ENCODE measurements around the gene SPDYE4.
A peak's percentile ranks its signal among the peaks of the same experiment; 100 is the strongest.
"Not testable (repeated sequence)": the region's sequence is repeated elsewhere in the genome, so short reads cannot be mapped to it uniquely, and the experiment has no call there.

SPDYE4 gene, protein sequence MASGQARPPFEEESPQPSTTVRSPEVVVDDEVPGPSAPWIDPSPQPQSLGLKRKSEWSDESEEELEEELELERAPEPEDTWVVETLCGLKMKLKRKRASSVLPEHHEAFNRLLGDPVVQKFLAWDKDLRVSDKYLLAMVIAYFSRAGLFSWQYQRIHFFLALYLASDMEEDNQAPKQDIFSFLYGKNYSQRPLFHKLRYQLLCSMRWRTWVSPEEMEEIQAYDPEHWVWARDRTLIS

DNA sequence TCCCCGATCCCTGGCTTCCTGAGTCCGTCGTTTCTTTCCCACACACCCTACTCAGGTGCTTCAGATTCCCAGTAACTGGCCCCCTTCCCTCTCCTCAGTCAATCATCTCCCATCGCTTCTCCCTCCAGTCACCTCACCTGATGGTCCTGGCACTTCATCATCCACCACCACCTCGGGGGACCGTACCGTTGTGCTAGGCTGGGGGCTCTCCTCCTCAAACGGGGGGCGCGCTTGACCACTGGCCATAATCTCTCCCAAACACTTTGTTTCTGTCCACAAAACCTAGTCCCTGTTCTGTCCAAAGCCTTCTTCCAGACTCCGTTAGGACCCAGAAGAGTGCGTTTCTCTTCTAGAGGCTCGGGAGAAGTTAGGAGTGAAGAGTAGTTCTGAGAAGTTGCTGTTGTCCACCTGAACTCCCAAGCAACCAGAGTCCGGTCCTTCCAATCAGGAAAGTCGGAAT, at the start of gene SPDYE4:
Gene SPDYE4, minus strand, starts transcription at position 410 of the 460 bp plus-strand sequence. Its CDS starts 164 bp downstream, at position 246.
- no peak for DNase-seq

DNA sequence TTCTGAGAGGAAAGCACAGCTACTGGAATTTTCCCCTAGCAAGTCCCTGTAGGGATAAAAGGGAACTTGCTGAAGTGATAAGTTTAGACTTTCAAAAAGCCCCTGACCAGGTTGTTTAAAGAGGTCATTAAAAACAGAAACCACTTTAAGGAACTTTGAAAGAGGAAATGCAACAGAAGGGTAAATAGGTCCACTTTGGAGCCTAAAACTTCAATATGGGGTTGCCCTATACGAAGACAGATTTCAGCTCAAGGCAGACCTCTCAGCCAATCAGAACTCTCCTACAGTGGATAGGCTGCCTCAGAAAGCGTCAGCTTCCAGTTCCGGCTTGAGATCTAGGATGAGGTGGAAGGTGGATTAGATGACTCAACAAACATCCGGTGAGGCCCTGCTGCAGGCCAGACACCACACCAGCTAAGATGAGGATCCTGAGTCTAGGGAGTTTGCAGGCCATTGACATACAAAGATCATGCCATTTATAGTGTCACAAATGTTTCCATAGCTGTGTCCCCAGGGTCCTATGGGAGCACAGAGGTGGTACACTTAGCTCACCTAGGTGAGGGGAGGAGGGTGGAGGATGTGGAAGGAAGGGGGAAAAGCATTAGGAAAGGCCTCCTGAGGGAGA, 48.7 kb upstream of the SPDYE4 start:
- no peak for DNase-seq

DNA sequence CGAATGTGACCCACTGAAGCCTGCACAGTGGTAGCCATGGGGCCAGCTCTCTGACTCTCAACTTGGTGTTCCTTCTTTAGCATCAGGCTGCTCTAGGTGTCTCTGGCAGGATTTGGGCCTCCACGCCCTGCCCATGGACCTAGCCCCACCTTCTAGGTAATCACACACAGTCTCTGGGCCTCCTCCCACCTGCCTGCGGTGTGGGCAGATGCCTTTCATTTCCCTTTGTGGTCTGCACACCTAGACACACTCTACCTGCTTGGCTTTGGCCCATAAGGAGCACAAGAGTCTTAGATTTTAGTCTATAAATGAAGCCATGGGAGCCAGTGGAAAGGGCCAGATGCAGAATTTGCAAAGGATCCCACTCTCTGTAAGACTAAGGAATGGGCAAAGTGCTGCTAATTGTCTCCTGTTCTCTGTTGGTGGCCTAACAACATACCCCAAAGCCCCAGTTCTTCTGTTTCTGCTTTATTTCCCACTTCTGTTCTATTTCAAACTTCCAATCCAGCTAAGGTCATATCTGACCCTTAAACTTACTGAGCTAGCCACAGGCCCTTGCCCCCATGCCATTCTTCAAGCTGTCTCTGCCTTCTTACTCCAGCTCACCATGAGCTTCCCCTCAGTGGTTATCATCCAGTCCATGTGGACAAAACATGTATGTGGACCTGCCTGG, 48.0 kb upstream of the SPDYE4 start:
- DNase-seq = no peak

DNA sequence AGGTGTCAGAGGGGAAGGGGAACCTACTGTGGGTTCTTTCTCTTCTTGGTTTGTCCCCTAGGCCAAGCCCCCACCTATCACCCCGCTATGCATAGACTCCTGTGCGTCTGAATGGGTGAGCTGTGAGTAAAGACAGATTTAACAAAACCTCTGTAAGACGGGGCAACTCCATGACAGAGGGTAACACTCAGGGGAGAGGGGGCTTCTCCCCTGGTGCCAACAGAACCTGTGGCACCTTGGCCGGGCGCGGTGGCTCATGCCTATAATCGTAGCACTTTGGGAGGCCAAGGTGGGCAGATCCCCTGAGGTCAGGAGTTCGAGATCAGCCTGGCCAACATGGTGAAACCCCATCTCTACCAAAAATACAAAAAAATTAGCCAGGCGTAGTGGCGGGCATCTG, 47.0 kb upstream of the SPDYE4 start:
- DNase-seq = not testable (repeated sequence)

DNA sequence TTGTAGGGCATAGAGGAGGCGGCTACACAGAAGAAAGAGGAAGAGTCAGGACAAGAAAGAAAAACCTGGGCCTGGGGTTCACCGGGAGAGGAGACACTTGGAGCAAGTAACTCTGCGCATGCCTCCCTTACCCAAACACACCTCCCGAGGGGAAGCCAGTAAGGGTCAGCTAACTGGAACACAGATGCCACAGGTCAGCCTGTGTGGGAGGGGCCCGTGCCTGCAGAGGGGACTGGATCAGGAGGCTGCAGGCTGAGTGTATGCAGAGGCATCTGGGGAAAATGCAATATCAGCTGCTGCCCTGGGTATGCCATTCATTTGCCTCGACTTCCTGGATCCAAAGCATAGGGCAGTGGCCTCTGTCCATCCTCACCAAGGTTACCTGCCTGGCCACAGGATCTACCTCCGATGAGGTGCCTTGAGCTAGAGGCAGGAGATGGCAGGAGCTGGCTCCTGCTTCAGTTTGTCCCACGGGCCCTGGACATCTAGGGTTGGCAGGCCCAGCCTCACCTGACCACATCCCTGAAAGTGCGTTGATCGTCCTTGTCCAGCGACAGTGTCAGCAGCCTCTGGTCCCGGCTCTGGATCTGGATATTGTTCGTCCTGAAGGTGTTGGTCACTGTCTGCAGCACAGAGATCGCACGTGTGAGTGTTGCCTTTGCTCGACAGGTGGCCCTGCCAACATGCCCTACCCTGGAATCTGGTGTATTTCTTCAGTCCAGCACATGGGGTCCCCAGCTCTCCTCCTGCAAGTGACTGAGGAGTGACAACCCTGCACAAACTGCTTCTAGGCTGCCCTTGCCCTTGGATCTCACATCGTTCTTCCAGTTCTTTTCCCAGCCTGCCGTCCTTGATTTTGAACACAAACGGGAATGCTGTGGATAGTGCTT, 45.4 kb upstream of the SPDYE4 start:
- DNase-seq = no peak

DNA sequence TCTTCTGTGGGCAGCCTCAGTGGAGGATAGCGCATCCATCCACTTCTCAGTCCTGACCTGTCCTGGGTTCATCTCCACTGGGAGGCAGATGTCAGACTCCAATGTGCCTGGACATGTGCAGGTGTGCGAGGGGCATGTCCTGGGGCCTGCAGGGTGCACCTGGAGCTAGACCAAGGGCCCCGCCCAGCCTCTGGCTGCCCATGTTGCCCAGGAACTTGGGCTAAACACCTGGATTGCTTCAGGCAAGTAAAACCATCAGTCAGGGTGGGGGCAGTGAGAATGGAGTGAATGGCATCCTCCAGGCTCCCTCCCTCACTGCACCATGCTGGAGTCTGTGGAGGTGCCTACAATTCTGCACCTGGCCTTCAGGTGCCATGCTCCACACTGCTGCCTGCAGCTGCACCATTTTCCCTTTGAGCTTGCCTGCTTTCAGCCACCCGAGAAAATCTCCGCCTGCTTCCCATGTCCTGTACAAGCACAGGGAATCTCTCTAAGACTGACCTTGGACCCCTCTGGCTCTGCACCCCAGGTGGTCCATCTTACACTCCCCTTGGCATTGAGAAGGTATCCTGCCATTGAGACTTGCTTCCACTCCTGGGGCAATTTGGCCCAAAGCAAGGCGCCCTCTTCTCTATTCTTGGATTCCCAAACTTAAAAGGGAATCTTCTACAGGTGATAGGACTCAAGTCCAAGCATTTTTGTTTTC, 42.9 kb upstream of the SPDYE4 start:
- DNase-seq = no peak

DNA sequence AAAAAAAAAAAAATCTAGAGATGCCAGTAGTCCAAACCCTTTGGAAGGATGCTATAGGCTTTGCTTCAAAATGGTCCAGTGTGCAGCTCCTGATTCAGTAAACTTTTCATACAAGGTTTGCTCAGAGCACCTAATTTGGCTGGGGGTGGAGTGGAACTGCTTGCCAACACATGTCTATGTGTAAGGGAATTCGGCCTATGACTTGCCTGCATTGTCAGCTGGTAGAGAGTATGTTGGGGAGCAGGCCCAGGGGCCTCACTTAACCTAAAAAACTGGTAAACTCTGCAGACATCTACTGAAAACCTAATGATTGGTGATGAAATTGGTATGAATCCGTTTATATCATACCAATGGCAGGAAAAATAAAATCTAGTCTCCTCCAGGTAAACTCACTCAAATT, 42.3 kb upstream of the SPDYE4 start:
- DNase-seq = no peak

DNA sequence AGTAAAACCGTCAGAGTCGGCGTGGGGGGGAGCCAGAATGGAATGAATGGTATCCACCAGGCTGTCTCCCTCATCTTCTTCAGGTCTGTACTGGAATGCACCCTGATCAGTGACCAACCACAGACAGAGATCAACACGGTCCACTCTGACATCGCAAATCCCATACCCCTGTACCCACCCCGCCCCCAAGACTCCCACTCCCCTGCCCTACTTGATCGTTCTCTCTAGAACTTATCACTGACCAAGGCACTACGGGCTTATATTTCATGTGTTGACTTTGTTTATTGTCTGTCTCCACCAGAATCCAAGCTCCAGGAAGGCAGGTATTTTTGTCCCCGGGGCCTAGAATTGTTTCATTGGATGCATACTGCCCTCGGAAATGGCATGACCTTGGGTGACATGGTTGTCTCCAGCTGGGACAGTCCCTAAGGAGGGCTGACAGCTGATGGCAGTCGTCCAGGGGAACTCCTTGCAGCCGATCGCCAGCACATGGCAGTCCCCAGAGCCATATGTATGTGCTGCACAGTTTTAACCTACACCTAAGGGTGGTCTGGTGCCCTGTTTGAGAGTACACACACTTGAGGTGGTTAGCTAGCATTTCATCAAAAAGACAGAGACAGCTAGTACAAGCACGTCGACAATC, 41.3 kb upstream of the SPDYE4 start:
- no peak for DNase-seq

DNA sequence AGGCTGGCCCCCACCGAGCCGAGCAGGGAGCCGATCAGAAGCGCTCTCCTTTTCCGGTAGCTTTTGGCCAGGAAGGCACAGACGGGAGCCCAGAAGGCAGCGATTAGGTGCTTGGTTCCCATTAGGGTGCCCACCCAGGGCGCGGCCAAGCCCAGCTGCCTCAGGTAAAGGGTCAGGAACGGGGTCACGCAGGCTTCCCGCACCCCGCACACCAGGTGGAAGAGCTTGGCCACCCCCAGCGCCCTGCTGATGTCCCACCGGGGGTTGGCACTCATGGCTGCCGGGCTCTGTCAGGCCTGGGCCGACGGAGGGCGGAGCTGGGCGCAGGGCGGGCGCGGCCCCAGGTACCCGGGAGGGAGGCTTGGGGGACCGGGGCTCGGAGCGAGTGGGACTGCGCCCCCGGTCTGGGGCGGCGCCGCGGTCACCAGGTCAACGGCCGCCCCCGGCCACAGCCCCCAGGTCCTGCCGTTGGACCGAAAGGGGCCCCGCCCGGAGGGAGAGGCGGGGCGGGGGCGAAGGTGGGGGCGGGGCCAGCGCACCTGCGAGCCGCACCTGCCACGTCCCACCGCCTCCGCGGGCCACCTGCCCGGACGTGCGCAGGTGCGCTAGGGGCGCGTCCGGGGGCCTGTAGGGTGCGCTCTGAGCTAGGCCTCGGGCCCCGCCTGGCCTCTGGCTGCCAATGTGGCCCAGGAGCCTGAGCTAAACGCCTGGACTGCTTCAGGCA, 40.7 kb upstream of the SPDYE4 start, which contains the start of gene MFSD6L:
Gene MFSD6L, minus strand, starts transcription at position 520 of the 724 bp plus-strand sequence. Its CDS starts 245 bp downstream, at position 275.
- no peak for DNase-seq

DNA sequence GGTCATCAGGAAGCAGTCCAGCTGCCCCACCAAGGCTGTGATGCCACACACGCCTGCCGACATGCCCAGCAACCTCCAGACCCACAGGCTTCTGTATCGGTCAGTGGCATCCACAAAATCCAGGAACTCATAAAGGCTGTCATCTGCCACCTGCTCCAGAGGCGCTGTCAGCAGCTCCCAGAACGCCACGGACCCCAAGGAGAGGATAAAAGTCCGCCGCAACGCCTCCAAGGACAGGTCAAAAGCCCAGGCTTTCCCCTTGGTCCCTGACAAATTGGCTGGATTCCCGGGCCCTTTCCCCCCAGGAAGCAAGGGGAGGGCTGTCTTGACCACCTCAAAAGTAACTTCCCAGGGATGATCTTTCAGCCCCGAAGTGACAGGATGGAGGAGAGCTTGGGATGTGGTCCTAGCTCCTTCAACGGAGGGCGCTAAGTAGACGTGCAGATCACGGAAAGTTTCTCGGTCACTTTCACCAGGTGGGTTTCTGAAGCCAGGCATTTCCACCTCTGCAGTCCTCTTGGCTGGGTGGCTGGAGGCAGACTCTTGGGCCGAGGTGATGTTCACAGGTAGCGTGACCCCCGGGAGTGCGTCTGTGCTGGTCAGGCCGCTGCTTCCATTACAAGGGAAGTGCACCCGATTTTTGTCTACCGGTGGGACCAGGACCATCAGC, 40.0 kb upstream of the SPDYE4 start:
- no peak for DNase-seq

DNA sequence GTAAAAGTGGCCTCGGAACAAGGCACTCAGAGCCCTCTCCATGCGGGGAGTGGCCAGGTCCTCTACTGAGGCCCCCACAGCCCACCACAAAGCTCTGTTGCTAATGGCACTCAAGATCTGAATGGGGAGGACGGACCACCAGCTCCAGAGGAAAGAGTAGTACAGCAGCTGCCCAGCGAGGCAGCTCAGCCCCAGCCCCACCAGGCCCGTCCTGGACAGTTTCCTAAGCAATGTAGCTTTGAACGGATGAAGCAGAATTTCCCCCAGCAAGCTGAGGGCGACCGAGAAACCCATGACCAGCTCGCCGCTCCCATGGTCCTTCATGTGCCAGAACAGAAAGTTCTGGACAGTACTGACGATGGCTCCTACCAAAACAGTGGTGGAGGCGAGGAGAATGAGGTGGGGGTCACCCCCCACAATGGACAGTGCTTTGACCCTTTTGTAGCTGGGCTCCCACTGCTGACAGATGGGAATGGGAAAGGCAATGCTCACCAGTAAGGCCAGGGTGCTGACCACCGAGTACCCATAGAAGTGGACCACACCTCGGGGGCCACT, 39.4 kb upstream of the SPDYE4 start:
- no peak for DNase-seq

DNA sequence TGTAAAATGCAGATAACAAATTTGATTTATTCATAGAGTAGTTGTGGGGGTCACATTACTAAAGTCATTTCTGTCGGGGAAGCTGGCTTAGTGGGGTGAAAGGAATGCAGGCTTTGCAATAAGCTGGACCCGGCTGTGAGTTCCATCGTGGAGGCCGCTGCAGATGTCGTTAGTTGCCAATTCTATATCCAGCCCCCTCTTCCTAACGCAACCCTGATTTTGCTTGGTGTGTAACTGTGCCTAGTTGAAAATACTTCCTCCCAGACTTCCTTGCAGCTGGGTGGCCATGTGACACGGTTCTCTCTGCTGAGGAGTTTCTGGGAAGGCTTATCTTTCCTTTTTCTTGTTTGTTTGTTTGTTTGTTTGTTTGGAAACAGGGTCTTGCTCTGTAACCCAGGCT, 36.3 kb upstream of the SPDYE4 start:
- DNase-seq = no peak

DNA sequence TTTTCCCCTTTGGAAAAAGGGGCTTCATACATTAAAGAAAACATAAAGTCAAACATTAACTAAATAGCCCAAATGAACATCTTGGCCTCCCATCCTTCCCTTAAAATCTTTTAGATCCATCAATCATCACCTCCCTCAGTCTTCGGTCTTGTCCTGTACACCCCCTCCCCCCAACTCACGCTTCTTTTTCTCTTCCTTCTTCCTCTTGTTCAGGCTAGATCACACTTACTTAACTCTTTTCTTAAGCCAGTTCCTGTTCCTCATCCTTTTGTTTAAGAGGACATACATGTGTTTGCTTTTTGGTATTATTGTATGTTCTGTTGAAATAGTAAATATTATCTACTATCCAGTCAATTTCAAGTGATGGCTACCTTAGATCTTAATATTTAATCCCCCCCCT, 35.3 kb upstream of the SPDYE4 start:
- DNase-seq = no peak

DNA sequence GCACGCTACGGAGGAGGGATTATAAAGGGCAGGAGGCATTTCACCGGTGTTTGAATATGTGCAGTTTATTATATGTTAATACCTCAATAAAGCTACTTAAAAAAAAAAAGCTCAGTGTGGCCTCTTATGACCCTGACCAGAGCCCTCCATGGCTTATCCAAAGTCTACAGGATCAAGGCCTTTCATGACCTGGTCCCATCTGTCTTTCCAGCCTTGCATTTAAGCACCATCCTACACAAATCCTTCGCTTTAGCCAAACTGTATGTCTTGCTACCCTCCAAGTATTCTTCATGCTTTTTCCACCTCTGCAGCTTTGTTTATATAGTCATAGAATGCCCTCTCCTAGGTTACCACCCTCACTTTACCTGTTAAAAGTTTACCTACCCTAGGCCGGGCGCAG, 34.3 kb upstream of the SPDYE4 start:
- no peak for DNase-seq

DNA sequence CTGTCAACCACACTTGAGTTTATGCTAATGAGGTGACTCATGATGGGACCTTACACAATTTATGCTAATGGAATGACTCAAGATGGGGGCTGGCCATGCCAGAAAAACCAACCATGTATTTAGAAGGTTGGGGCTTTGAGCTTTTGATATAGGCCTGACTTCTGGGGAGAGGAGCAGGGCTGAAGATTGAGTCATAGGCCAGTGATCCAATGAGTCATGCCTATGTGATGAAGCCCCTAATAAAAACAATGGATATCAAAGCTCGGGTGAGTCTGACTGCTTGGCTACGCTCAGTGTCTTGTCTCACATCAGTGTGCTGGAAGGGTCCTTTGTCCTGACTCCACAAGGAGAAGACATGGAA, 33.5 kb upstream of the SPDYE4 start:
- no peak for DNase-seq

DNA sequence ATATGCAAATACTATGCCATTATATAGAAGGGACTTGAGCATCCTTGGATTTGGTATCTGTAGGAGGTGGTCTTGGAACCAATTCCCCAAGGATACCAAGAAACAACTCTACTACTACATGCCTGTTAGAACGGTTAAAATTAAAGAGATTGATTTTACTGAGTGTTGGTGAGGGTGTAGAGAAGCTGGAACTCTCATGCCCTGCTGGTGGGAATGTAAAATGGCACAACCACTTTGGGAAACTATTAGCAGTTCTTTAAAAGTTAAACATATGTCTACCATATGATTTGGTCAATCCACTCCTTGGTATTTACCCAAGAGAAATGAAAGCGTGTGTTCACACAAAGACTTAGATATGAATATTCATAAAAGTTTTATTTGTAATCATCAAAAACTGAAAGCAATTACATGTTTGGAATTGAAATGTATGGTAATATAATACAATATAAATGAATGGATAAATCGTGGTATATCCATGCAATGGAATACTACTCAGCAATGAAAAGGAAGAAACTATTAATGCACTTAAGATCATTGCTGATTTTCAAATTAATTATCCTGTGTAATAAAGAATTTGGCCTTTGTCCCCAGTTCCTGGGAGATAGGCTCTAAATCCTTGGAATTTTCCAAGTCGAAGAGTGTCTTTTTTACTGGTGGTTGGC, 33.0 kb upstream of the SPDYE4 start:
- no peak for DNase-seq

DNA sequence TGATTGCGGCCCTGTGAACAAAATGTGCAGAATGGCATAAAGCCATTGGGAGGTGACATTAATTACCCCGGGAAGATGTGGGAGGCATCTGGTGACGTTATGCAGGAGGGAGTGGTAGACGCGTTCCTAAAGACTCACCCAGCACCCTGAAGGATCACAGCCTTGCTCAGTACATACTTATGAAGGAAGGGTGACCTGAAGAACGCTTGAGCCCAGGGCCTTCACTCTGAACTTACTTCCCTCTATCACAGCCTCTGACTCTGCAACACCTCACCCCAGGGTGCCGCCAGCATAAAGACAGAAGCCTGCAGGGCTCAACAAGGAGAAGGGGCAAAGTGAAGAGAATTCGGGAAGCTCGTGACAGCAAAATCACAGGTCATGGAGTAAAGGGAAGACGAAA, 31.4 kb upstream of the SPDYE4 start:
- no peak for DNase-seq

DNA sequence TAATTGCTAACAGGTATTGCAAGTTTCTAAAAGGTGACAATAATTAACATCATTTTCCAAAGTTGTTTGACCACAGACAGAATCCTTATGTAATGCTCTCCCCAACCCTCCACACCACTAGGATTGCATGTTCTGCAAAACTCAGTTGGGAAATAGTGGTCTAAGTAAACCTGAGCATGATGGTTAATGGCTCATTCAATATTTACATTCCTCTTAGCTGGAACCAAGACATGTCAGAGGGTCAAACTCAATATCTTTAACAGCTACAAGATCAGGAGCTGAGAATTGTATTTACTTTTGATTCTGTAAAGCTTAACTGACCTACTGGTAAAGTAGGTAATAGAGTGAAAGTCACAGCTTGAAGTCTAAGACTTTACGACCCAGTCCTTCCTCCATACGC, 30.7 kb upstream of the SPDYE4 start:
- DNase-seq = no peak

DNA sequence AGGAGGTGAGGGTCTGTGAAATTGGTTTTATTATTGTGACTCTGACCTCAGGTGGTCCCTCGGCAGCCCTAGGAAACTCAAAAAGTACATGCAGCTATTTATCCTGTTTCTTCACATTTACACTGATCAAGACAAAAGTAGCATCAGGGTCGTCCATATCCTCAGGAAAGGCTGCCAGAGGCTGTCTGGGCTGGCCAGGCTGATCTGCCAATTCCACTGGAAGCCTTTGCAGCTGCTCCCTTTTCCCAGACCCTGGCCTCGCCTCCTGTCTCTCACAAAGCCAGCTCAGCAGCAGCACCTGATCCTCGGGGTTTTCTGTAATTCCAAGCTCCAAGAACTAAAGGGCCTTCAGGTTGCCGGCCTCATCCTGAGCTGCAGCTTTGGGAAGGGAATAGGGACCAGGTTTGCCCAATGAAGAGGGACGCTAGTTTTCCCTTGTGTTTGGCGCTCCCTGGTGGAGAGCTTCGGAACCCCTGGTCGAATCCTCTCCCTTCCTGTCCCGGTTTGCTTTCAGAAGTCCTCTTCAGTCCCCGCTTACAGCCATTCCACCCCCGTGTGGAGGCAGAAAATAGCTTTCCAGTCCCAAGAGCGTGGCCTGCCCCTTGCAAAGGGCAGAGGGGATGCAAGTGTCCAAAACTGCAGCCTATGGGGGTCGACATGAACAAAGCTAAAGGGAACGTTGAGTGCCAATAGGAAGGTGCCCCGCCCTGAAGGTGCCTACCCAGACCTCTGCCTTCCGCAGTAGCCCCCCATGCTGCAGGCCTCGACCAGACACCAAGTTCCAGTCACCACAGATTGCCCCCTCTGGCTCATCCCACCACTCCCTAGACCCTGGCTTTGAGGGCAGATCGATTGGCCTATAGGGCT, 27.4 kb upstream of the SPDYE4 start:
- peak; percentile 63 for DNase-seq
